Caco-2 (cell line): ENCODE results near the gene MRPL33. TPM values are rescaled to one million over a fixed set of nuclear protein-coding genes. Genes with fewer than 3 reads are reported as not detected.

ENCODE experiments used
- BruUV-seq: library from RNA; stranded (reverse); fragments of 400-500 nt; replicated peaks from 2 replicates; lab custom pipeline; 2021; lab: Mats Ljungman, UMichigan
- CTCF ChIA-PET: fragments of 300-600 bp; sonication (Branson Sonifier 250); formaldehyde crosslinking; loops from one replicate; lab custom pipeline; 2022; ENCODE audit warnings: antibody characterized with exemption; lab: Charles Lee
- POLR2A ChIA-PET: fragments of 300-600 bp; sonication (Branson Sonifier 250); formaldehyde crosslinking; loops from one replicate; lab custom pipeline; 2022; ENCODE audit warnings: antibody characterized with exemption; lab: Charles Lee
- DNase-seq, 2 experiments: peaks; one replicate each; pipeline versions ENCODE4 v3.0.0 to v3.0.0-alpha.2; 2020 to 2022
- H3K27me3 ChIP-seq: replicated peaks from 2 replicates; pipeline ENCODE4 v1.6.0; 2011; ENCODE audit warnings: low read length; ENCODE audit not compliant: control insufficient read depth, insufficient read depth
- H3K36me3 ChIP-seq: 2 replicates; pipeline ENCODE4 v1.5.1; 2011; ENCODE audit warnings: low read length; ENCODE audit not compliant: control insufficient read depth, insufficient read depth
- H3K4me1 ChIP-seq: fragments of 250-450 bp; sonication (Bioruptor Pico); 2 replicates; pipeline ENCODE4 v1.5.1; 2020; ENCODE audit warnings: mild to moderate bottlenecking
- H3K4me3 ChIP-seq: 2 replicates; pipeline ENCODE4 v1.5.1; 2011; ENCODE audit warnings: low read depth, mild to moderate bottlenecking, control low read depth, low read length
- H3K9me3 ChIP-seq: fragments of 250-450 bp; sonication (Bioruptor Pico); 2 replicates; pipeline ENCODE4 v1.5.1; 2020; ENCODE audit warnings: mild to moderate bottlenecking, moderate library complexity
- H3K27ac Mint-ChIP-seq: one replicate; pipeline ENCODE4 v1.8.0; 2022; ENCODE audit warnings: mixed read lengths; ENCODE audit not compliant: unreplicated experiment
- H3K27me3 Mint-ChIP-seq: one replicate; pipeline ENCODE4 v1.8.0; 2022; ENCODE audit warnings: mixed read lengths; ENCODE audit not compliant: insufficient read depth, unreplicated experiment
- H3K36me3 Mint-ChIP-seq: one replicate; pipeline ENCODE4 v1.8.0; 2022; ENCODE audit warnings: mild to moderate bottlenecking, mixed read lengths; ENCODE audit not compliant: insufficient read depth, unreplicated experiment
- H3K4me1 Mint-ChIP-seq: one replicate; pipeline ENCODE4 v1.8.0; 2022; ENCODE audit warnings: low read depth, mixed read lengths; ENCODE audit not compliant: unreplicated experiment
- H3K4me3 Mint-ChIP-seq: one replicate; pipeline ENCODE4 v1.8.0; 2022; ENCODE audit warnings: mild to moderate bottlenecking, moderate library complexity, mixed read lengths; ENCODE audit not compliant: unreplicated experiment
- H3K9me3 Mint-ChIP-seq: one replicate; pipeline ENCODE4 v1.8.0; 2022; ENCODE audit warnings: mixed read lengths; ENCODE audit not compliant: unreplicated experiment
- intact Hi-C: fragments of 100-400 bp; cut with micrococcal nuclease; formaldehyde crosslinking; loops from one replicate; pipeline ENCODE4 v1.10.0; 2022; ENCODE audit not compliant: unreplicated experiment
- total RNA-seq: library from RNA; stranded (reverse); gene quantifications from 2 replicates; pipeline ENCODE4 v1.2.3, GENCODE V29; 2022
- TF ChIP-seq, protein P1 (sequence below), 2 experiments: fragments of 200-600 bp in 1 of 2; IDR thresholded peaks; 1 replicate in 1 of 2; 2 replicates in 1 of 2; pipeline versions ENCODE4 v1.5.1 to v1.8.0; 2011 to 2022; ENCODE audit warnings: antibody characterized with exemption in 1 of 2, control low read depth in 1 of 2, inconsistent platforms in 1 of 2, low read depth in 1 of 2, low read length in 1 of 2, mild to moderate bottlenecking in 1 of 2, moderate library complexity in 1 of 2; ENCODE audit not compliant: insufficient read depth in 1 of 2, severe bottlenecking in 1 of 2, unreplicated experiment in 1 of 2

The MRPL33 gene
- total RNA-seq, 1 experiment from 2014 or later: 84.9 TPM

DNA sequence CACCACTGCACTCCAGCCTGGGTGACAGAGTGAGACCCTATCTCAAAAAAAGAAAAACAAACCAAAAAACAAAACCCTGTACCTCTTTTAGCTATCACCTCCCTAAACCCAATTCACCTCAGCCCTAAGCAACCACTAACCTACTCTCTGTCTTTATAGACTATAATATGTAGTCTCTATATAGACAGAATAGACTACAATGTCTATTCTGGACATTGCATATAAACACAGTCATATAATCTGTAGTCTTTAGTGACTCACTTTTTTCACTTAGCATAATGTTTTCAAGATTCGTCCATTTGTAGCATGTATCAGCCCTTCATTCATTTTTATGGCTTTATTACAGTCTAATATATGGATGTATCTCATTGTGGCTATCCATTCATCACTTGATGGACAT is 37.2 kb upstream of the MRPL33 start:
- no peaks in the 10 kb centered on the region for H3K9me3 Mint-ChIP-seq
- CTCF ChIA-PET: no interaction called here
- Histone ChIP-seq H3K4me3 (no peak overlapping the region), H3K4me1 (peaks cover 31% of the 10 kb centered on the region), H3K9me3 (no peaks in the 10 kb centered on the region), H3K36me3 (no peaks in the 10 kb centered on the region), H3K27me3 (no peaks in the 10 kb centered on the region)
- intact Hi-C loops: no loop called here
- TF ChIP-seq, protein P1, sequence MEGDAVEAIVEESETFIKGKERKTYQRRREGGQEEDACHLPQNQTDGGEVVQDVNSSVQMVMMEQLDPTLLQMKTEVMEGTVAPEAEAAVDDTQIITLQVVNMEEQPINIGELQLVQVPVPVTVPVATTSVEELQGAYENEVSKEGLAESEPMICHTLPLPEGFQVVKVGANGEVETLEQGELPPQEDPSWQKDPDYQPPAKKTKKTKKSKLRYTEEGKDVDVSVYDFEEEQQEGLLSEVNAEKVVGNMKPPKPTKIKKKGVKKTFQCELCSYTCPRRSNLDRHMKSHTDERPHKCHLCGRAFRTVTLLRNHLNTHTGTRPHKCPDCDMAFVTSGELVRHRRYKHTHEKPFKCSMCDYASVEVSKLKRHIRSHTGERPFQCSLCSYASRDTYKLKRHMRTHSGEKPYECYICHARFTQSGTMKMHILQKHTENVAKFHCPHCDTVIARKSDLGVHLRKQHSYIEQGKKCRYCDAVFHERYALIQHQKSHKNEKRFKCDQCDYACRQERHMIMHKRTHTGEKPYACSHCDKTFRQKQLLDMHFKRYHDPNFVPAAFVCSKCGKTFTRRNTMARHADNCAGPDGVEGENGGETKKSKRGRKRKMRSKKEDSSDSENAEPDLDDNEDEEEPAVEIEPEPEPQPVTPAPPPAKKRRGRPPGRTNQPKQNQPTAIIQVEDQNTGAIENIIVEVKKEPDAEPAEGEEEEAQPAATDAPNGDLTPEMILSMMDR (IDR thresholded peaks at IDR 0.05; ENCODE audit: insufficient read depth in 1 of 2, low read depth in 1 of 2, low read length in 1 of 2, severe bottlenecking in 1 of 2, unreplicated experiment in 1 of 2): no peak
- POLR2A ChIA-PET: no interaction called here
- no peak for DNase-seq
- no peak overlapping the region for H3K27ac Mint-ChIP-seq
- BruUV-seq: no TSS peak
- no peaks in the 10 kb centered on the region for H3K27me3 Mint-ChIP-seq
- H3K36me3 Mint-ChIP-seq: no peaks in the 10 kb centered on the region
- H3K4me3 Mint-ChIP-seq: no peak overlapping the region
- peaks cover 33% of the 10 kb centered on the region for H3K4me1 Mint-ChIP-seq

DNA sequence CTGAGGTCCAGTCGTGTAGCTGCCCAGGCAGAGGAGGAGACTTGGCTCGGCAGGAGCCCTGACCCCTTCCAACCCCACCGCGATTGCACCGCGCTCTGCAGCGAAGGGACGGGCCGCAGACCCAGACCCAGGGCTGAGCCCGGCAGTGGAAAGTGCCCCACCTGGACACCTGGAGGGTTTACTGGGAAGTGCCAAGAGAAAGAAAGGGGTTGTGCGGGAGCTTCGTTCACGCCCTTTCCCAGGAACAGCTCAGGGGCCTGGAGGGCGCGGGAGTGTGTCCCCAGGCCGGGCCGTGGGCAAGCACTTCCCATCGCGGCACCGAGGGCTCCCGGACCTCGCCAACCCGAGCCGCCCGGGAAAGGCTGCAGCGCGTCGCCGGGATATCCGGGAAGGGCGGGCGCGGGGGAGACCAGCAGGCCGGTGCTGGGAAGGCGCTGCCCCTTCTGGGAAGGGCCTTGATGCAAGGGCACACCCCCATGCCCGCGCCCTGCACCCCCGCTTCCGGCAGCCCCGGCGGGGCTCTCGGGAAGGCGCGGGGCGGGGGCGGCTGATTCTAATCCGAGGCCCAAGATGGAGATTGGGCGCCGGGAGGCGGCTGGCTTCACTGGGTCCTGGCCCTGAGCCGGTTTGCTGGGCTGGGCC is 36.1 kb upstream of the MRPL33 start:
- BruUV-seq: no TSS peak
- no peak overlapping the region for H3K27ac Mint-ChIP-seq
- no peak for DNase-seq
- H3K36me3 Mint-ChIP-seq: no peaks in the 10 kb centered on the region
- H3K4me3 Mint-ChIP-seq: no peak overlapping the region
- POLR2A ChIA-PET: interaction anchor here (0.6 kb wide), 1 partner anchor 18 kb away, joined by 5 read pairs; no protein-coding TSS in a partner anchor
- Histone ChIP-seq H3K27me3 (no peaks in the 10 kb centered on the region), H3K9me3 (peaks cover under 1% of the 10 kb centered on the region; the same call in 1 of the 2 replicates), H3K4me1 (peaks cover 27% of the 10 kb centered on the region), H3K36me3 (no peaks in the 10 kb centered on the region), H3K4me3 (no peak overlapping the region)
- H3K27me3 Mint-ChIP-seq: no peaks in the 10 kb centered on the region
- no peaks in the 10 kb centered on the region for H3K9me3 Mint-ChIP-seq
- intact Hi-C loops: no loop called here
- peaks cover 27% of the 10 kb centered on the region for H3K4me1 Mint-ChIP-seq
- CTCF ChIA-PET: interaction anchor here (1.4 to 1.6 kb wide), 2 partner anchors 12 to 32 kb away, joined by 3 to 8 read pairs; no protein-coding TSS in a partner anchor
- TF ChIP-seq, protein P1 (IDR thresholded peaks at IDR 0.05; ENCODE audit: insufficient read depth in 1 of 2, low read depth in 1 of 2, low read length in 1 of 2, severe bottlenecking in 1 of 2, unreplicated experiment in 1 of 2): no peak

DNA sequence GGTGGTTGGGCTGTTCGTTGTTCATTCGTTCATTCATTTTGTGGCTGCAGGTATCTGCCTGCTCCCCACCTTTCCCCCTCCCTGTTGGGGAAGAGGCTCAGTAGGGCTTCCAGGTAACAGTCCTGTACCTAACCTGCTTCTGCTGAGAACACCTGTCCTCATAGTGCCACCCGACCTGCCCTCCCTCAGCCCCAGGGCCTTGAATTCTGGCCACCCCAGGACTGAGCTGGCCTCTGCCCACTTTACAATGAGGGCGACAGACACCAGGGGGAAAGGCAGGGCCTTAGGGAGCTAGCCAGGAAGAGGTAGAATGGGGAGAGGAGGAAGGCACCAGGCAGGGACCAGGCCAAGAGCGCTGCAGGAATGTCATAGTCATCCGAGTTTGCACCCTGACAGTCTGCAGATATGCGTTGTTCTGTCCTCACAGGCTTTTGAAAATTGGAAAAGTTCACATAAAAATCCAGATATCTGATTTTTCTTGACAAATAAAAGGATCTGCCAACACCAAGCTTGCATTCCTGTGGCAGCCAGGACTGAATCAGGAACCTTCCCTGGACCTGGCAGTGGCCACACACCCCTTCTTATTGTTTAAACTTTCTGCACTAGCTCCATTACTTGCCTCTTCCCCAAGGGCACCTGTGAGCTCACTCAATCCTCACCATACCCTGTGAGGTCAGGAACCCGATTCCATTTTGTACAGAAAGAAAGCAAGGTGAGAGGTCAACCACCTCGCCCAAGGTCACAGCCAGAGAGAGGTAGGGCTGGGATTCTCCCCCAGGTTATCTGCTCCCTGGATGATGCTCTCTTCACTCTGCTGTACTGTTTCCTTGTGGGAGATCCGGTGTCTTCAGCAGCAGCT is 35.3 kb upstream of the MRPL33 start:
- no peaks in the 10 kb centered on the region for H3K9me3 Mint-ChIP-seq
- H3K4me3 ChIP-seq: no peak overlapping the region
- H3K4me1 ChIP-seq: peaks cover 27% of the 10 kb centered on the region
- intact Hi-C loops: no loop called here
- H3K36me3 ChIP-seq: no peaks in the 10 kb centered on the region
- no peak overlapping the region for H3K4me3 Mint-ChIP-seq
- BruUV-seq: no TSS peak
- peaks cover 5% of the 10 kb centered on the region; the same call in 1 of the 2 replicates for H3K9me3 ChIP-seq
- H3K27me3 Mint-ChIP-seq: no peaks in the 10 kb centered on the region
- ChIA-PET POLR2A (interaction anchor here (0.6 to 1.7 kb wide), 2 partner anchors 13 to 16 kb away, joined by 4 to 6 read pairs; no protein-coding TSS in a partner anchor), CTCF (interaction anchor here (0.6 to 1.6 kb wide), 5 partner anchors 11 to 707 kb away, joined by 3 to 12 read pairs (median 6); no protein-coding TSS in a partner anchor)
- no peaks in the 10 kb centered on the region for H3K27me3 ChIP-seq
- peak overlapping the region; percentile 51 for H3K27ac Mint-ChIP-seq
- no peaks in the 10 kb centered on the region for H3K36me3 Mint-ChIP-seq
- peaks cover 27% of the 10 kb centered on the region for H3K4me1 Mint-ChIP-seq
- no peak for DNase-seq
- TF ChIP-seq, protein P1 (IDR thresholded peaks at IDR 0.05; ENCODE audit: insufficient read depth in 1 of 2, low read depth in 1 of 2, low read length in 1 of 2, severe bottlenecking in 1 of 2, unreplicated experiment in 1 of 2): no peak
